Progenitor cell of endocrine pancreas (in vitro differentiated cells): ENCODE measurements around the gene PITPNC1. TPM values are rescaled to one million over a fixed set of nuclear protein-coding genes. Genes with fewer than 3 reads are reported as not detected.

Experiments
- DNase-seq: peaks from one replicate; pipeline ENCODE4 v3.0.0; 2021; ENCODE audit warnings: low spot score; ENCODE audit not compliant: unreplicated experiment
- H3K27ac Mint-ChIP-seq: 2 replicates; pipeline ENCODE4 v1.8.0; 2021; ENCODE audit warnings: mild to moderate bottlenecking, moderate library complexity, mixed read lengths
- H3K27me3 Mint-ChIP-seq: 2 replicates; pipeline ENCODE4 v1.8.0; 2021; ENCODE audit warnings: mixed read lengths
- H3K36me3 Mint-ChIP-seq: 2 replicates; pipeline ENCODE4 v1.8.0; 2022; ENCODE audit warnings: mixed read lengths; ENCODE audit not compliant: insufficient read depth
- H3K4me1 Mint-ChIP-seq: 2 replicates; pipeline ENCODE4 v1.8.0; 2021; ENCODE audit warnings: low read depth, mixed read lengths
- H3K4me3 Mint-ChIP-seq: 2 replicates; pipeline ENCODE4 v1.8.0; 2021; ENCODE audit warnings: low read depth, mild to moderate bottlenecking, moderate library complexity, mixed read lengths
- H3K9me3 Mint-ChIP-seq: 2 replicates; pipeline ENCODE4 v1.8.0; 2021; ENCODE audit warnings: low read depth, mixed read lengths
- total RNA-seq: library from RNA; stranded (reverse); gene quantifications from 2 replicates; pipeline ENCODE4 v1.2.1, GENCODE V29; 2021
- TF ChIP-seq, protein P1 (sequence below): fragments of 200-600 bp; sonication (generic); IDR thresholded peaks from one replicate; pipeline ENCODE4 v1.5.0; 2021; ENCODE audit warnings: antibody characterized with exemption, mild to moderate bottlenecking; ENCODE audit not compliant: unreplicated experiment

PITPNC1 gene
- total RNA-seq, 1 donor from 2014 or later: 53.2 TPM

DNA sequence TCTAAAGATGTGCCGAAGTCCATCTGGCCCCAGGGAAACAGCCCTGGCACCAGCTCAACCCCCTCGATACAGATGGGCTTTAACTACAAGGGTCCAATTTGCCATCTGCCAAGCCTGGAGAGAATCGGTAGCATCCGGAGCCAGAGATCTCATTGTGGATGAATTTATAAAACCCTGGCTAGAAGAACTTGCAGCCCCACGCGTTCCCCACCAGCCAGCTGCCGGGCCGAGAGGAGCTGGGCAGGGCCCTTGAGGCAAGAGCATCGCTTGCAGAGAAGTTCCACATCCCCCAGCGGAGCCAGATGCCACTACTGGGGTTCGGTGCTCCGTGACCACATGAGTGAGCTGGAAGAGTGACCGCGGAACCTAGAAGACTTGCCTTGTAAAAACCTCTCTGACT, 275.4 kb downstream of the PITPNC1 start:
- Mint-ChIP-seq H3K27me3 (no peaks in the 10 kb centered on the region), H3K9me3 (no peaks in the 10 kb centered on the region), H3K4me1 (no peaks in the 10 kb centered on the region), H3K4me3 (no peak overlapping the region), H3K27ac (no peak overlapping the region), H3K36me3 (no peaks in the 10 kb centered on the region)
- TF ChIP-seq, protein P1, sequence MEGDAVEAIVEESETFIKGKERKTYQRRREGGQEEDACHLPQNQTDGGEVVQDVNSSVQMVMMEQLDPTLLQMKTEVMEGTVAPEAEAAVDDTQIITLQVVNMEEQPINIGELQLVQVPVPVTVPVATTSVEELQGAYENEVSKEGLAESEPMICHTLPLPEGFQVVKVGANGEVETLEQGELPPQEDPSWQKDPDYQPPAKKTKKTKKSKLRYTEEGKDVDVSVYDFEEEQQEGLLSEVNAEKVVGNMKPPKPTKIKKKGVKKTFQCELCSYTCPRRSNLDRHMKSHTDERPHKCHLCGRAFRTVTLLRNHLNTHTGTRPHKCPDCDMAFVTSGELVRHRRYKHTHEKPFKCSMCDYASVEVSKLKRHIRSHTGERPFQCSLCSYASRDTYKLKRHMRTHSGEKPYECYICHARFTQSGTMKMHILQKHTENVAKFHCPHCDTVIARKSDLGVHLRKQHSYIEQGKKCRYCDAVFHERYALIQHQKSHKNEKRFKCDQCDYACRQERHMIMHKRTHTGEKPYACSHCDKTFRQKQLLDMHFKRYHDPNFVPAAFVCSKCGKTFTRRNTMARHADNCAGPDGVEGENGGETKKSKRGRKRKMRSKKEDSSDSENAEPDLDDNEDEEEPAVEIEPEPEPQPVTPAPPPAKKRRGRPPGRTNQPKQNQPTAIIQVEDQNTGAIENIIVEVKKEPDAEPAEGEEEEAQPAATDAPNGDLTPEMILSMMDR: no peak
- DNase-seq: no peak

DNA sequence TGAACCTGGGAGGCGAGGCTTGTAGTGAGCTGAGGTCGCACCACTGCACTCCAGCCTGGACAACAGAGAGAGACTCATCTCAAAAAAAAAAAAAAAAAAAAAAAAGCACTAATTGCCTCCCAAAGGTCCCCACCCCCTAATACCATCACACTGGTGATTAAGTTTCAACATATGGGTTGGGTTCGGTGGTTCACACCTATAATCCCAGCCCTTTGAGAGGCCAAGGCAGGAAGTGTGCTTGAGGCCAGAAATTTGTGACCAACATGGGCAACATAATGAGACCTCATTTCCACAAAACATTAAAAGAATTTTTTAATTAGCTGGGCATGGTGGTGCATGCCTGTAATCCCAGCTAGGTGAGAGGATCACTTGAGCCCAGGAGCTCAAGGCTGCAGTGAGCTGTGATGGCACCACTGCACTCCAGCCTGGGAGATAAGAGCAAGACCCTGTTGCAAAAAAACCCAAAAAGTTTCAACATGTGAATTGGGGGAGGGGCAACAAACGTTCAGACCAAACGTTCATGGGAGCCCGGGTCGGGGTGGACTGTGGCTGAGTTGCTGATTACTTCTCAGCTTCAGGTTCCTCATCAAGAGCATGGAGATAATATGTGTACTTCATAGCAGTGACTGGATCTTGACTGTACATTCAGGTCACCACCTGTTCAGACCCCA, 278.5 kb downstream of the PITPNC1 start:
- DNase-seq: no peak
- Mint-ChIP-seq H3K36me3 (peaks cover 7% of the 10 kb centered on the region), H3K4me1 (no peaks in the 10 kb centered on the region), H3K4me3 (no peak overlapping the region), H3K27me3 (no peaks in the 10 kb centered on the region), H3K9me3 (peaks cover 3% of the 10 kb centered on the region), H3K27ac (no peak overlapping the region)
- TF ChIP-seq, protein P1: no peak

DNA sequence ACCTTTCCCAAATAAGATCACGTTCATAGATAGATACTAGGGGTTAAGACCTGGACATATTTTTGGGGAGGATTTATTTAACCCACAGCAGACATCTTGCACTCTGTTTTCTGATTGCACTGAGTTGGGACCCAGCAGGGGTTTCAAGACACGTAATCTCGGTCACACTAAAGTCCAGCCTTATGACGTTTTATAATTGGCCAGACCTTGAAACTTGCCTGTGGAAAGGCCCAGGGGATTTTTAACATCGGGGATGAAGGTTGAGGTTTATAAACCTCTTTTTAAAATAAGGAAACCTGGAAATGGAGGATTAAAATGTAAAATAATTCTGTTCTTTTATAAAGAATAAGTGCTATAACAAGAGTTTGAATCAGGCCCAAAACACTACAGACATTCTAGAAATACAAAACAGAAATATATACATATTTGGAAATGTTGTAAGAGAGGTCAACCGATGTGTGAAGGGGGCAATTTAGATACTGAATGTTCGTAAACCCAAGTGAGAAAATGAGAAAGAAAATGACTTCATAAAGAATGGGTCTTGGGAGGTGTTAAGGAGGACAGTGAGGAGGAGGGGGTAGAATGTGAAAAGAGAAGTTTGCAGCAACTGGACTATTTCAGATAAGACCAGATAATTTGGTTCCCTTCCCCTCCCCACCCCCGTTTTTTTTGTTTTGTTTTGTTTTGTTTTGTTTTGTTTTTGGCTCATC, 279.6 kb downstream of the PITPNC1 start:
- no peak for DNase-seq
- no peak overlapping the region for H3K27ac Mint-ChIP-seq
- peaks cover 13% of the 10 kb centered on the region for H3K36me3 Mint-ChIP-seq
- no peaks in the 10 kb centered on the region for H3K27me3 Mint-ChIP-seq
- H3K9me3 Mint-ChIP-seq: peaks cover 6% of the 10 kb centered on the region
- TF ChIP-seq, protein P1: no peak
- no peak overlapping the region for H3K4me3 Mint-ChIP-seq
- no peaks in the 10 kb centered on the region for H3K4me1 Mint-ChIP-seq

DNA sequence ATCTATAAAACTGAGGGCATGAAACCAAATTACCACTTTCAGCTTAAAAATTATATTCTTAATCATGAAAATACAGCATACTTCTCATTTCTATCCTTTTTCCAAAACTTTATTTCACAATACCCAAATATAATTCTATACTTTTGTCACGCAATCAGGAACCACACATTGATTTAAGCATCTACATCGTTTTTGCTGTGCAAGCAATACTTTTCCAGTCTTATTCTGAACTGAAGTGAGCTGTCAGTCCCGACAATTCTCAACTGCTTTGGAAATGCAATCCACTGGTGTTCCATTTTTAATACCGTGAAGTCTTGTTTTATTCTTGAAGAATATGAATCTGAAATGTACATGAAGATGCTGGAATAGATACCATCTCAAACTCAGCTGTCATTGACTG, 280.5 kb downstream of the PITPNC1 start:
- DNase-seq: no peak

DNA sequence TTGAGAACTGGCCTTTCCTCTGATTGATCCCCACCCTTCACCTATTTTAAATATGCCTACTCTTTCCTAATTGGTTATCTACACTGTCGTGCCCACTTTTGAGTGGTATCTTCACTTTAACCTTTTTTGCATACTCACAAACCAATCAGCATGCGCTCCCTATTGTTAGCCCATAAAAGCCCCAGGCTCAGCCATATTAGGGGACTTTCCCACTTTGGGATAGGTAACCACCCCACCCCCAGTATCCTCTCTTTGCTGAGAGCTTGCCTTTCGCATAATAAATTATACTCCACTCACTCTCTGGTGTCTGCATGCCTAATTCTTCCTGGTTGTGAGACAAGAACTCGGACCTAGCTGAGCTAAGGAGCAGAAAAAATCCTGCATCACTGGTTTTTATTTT, 281.2 kb downstream of the PITPNC1 start:
- Mint-ChIP-seq H3K9me3 (peaks cover 6% of the 10 kb centered on the region), H3K36me3 (peaks cover 18% of the 10 kb centered on the region), H3K4me3 (no peak overlapping the region), H3K4me1 (no peaks in the 10 kb centered on the region), H3K27me3 (no peaks in the 10 kb centered on the region), H3K27ac (no peak overlapping the region)
- no peak for DNase-seq
- TF ChIP-seq, protein P1: no peak

More for the DNA sequence above, 280.5 kb downstream of the PITPNC1 start:
- peaks cover 6% of the 10 kb centered on the region for H3K9me3 Mint-ChIP-seq
- H3K4me1 Mint-ChIP-seq: no peaks in the 10 kb centered on the region
- no peak overlapping the region for H3K4me3 Mint-ChIP-seq
- H3K36me3 Mint-ChIP-seq: peaks cover 15% of the 10 kb centered on the region
- H3K27me3 Mint-ChIP-seq: no peaks in the 10 kb centered on the region
- no peak overlapping the region for H3K27ac Mint-ChIP-seq
- TF ChIP-seq, protein P1: no peak
